Measurements from ENCODE around the gene PPP1R1A.

Gene PPP1R1A

GRCh38 chr12:54603173-54603814 lies 14.8 kb upstream of the PPP1R1A start:
- peak; percentile 58 to 85 for DNase-seq

DNA sequence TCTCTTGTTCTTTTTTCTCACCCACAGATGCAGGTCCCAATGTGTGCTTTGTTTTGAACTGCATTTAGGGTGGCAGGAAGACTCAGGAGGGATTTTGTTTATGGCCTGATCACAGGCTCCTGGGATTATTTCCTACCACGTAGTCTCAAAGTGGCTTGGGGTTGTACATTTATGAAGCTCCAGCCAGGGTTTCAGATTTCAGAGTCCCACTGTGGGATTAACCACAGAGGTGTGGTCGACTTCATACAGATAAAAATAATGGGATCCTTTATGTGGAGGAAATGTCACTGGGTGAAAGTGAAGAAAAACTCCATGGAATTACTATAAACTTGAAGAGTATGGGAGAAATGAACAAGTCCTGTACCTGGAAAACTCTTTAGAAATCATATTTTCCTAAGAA lies 14.2 kb upstream of the PPP1R1A start:
- no peak for DNase-seq

DNA sequence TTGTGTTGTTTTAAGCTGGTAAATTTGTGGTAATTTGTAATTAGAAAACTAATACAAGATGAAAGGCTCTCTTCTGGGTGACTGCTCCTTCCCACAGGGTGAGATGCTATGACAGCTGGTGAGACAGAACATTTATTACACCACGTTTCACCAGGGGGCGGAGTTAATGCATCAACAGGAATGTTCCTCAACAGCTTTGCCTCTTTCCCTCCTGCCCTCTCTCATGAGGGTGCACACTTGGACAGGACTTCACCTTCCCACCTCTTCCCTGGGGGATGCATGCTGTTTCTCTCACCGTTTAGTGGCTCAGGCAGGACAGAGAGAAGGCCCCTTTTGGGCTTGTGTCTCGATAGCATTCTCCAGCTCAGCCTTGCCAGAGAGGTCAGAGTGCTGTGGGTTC lies 13.4 kb upstream of the PPP1R1A start:
- DNase-seq: peak in 1 of 2 donors; percentile 44

DNA sequence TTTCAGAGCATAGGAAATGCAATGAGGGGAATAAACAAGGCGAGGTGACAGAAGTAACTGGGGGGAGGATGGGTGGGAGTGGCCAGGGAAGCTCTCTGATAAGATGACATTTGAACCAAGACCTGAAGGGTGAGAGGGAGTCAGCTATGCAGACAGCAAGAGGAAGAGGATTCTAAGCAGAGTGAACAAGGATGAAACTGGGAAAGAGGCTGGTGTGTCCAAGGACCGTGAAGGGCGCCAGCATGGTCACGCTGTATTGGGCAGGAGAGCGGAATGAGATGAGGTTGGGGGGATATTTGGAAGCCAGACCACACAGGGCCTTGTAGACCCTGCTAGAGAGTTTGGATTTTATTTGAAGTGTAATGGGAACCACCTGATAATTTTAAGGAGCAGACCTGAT lies 10.5 kb upstream of the PPP1R1A start:
- DNase-seq: no peak

- DNase-seq: peak; percentile 35 to 79
Measured at GRCh38 chr12:54596526-54596946, 8.1 kb upstream of the PPP1R1A start.

- no peak for DNase-seq
Measured at GRCh38 chr12:54595471-54595870, 7.0 kb upstream of the PPP1R1A start.

GRCh38 chr12:54593725-54594124 lies 5.3 kb upstream of the PPP1R1A start:
- peak in 1 of 2 donors; percentile 35 for DNase-seq

DNA sequence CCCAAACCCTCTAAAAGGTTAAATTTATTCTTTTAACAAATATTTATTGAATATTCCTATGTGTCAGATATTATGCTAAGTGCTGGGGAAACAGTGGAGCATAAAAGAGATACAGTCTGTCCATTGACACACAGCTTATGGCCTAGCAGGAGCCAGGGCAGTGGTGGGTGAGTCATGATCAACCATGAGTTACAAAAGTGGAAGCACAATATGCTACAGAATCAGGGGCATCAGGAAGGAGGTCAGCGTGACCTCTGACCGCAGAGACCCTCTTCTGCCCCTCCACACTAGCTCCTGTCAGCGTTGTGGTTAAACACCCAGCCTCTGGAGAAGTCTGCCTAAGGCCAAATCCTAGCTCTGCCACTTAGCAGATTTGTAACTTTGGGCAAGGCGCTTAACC lies 4.7 kb upstream of the PPP1R1A start:
- peak; percentile 56 to 74 for DNase-seq

- peak in 1 of 2 donors; percentile 29 for DNase-seq
Measured at GRCh38 chr12:54592316-54592715, 3.9 kb upstream of the PPP1R1A start.

DNA sequence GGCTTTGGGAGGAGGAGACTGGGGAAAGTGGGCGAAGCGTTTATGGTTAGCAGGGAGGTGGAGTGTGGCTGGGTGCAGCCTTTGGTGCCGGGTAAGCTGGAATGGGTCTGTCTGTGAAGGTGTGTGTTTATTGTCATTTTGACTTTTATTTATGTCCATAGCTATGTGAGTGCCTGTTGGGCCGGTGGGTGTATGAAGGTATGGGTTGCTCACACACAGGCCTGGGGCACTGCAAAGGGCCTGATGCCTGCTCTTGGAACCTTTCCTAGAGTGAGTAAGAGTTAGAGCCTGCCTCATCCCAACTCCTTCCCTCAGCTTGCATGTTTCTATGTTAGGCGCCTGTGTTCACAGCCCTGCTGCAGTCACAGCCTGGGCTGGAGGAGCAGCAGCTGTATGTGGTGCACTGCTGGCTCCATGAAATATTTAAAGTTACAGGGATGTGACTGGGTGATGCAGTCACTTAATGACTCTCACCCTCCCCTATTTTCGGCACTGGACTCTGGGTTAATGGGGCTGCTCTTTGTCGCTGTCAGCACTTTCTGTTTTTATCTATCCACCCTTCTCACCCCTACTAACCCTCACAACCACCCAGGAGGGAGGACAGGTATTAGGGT lies 2.6 kb upstream of the PPP1R1A start:
- DNase-seq: no peak

DNA sequence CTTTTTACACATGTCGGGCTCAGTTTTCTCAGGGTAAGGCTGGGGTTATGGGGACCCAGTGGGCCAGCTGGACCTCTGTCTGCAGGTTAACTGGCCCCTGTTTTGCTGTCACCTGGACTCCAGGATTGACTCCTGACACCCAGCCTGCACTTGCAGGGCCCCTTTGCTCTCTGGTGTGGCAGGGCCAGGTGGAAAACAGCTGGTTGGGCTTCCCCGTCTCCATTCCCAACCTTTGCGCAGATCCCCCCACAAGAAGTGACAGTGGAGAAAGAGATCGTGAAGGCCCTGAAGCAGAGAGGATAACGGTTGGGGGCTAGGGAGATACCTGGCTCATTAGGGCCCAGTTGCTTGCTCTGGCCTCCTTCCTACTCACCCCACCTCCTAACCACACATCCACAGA lies 1.5 kb upstream of the PPP1R1A start:
- no peak for DNase-seq

GRCh38 chr12:54588890-54589267 lies 420 bp upstream of the PPP1R1A start:
- no peak for DNase-seq

DNA sequence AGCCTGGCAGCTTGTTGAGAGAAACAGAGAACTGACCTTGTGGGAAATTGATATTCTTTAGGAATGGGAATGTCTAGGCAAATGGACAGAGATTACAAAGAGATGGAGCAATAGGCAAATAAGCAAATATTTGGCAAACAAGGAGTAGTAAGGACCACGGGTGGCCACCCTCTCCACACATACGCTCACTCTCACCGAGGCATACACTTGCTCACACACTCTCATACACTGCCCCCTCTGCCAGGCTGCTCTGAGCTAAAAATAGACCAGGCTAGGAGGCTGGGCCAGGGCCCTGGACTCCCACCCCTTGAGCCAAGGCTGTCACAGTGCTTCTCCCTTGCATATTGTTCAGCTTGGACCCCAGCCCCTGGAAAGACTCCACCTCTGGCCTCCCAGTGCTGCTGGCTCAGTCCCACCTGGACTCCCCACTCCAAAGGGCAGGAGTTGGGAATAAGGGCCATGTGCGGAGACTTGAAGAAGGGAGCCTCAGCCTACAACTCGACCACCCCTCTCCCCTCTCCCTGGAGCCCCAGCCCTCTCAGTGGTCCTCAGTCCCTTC lies 1.1 kb downstream of the PPP1R1A start:
- DNase-seq: no peak

- DNase-seq: no peak
Measured at GRCh38 chr12:54586620-54587019, 1.8 kb downstream of the PPP1R1A start.

GRCh38 chr12:54585243-54585642 lies 3.2 kb downstream of the PPP1R1A start:
- no peak for DNase-seq

GRCh38 chr12:54584128-54584527 lies 4.3 kb downstream of the PPP1R1A start:
- no peak for DNase-seq

GRCh38 chr12:54583726-54584125 lies 4.7 kb downstream of the PPP1R1A start:
- DNase-seq: no peak

DNA sequence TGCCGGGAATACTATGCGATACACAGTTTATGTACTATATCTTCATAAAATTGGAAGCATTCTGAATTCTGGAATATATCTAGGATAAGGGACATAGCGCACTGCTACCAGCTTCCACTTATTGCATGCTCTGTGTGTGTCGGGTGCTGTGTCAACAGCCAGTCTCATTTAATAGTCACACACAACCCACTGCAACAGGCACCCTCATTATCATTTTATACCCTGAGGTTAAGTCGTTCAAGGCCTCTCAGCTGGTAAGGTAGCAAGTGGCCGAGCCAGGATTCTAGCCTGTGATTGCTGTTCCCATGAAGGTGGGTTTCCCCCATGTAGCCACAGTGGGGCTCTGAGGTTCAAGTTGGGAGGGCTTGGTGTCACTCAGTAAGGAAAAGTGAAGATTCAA lies 7.0 kb downstream of the PPP1R1A start:
- DNase-seq: no peak

GRCh38 chr12:54579696-54580333 lies 8.6 kb downstream of the PPP1R1A start:
- peak; percentile 52 to 97 for DNase-seq

DNA sequence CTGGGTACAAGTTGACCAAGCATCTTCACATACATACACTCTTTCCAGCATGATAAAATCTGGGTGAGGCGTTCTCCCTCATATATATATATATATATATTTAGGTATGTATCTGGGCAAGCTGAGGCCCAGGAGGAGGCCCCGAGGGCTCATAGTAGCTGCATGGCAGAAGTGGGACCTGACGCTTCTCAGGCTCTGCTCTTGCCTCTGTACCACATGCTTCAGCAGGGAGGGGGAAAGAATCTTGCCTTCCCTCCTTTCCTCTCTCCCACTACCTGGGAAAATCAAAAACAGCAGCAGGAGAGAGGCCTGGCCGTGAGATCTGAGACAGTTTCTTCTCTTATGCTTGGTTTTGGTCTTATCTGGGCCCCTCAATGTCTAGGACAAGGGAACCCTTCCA lies 9.2 kb downstream of the PPP1R1A start:
- DNase-seq: no peak

DNA sequence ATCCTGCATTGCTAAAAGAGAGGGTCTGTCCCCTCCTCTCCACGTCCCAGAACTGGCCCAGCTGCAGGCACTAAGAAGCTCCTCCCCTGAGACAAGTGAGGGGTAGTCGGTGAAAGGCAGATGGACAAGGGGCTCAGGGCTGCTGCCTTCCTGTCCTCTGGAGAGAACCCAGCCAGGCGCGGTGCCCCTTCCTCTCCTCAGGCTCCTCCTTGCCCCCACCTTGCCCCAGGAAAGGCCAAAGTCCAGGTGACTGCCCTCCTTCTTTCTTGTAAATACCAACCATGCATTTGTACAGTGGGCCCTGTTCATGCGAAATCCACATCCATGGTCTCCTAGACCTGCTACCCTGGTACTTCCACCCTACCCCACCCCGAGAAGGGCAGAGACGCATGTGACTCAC lies 9.7 kb downstream of the PPP1R1A start:
- DNase-seq: no peak

DNA sequence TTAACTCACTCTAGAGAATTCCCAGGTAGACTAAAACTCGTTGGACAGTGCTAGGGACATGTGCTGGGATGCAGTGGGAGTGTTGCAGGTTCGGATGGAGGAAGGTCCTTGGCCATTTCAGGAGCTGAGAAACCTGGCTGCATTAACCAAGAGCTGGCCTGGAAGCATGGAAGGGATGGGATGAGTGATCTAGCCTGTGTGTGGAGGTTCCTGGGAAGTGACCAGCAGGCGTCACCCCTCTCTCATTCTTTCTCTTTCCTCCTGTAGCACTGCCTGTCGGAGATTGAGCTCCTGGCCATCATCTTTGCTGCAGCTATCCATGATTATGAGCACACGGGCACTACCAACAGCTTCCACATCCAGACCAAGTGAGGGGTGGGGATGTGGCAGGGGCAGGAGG lies 15.6 kb downstream of the PPP1R1A start:
- DNase-seq: no peak

DNA sequence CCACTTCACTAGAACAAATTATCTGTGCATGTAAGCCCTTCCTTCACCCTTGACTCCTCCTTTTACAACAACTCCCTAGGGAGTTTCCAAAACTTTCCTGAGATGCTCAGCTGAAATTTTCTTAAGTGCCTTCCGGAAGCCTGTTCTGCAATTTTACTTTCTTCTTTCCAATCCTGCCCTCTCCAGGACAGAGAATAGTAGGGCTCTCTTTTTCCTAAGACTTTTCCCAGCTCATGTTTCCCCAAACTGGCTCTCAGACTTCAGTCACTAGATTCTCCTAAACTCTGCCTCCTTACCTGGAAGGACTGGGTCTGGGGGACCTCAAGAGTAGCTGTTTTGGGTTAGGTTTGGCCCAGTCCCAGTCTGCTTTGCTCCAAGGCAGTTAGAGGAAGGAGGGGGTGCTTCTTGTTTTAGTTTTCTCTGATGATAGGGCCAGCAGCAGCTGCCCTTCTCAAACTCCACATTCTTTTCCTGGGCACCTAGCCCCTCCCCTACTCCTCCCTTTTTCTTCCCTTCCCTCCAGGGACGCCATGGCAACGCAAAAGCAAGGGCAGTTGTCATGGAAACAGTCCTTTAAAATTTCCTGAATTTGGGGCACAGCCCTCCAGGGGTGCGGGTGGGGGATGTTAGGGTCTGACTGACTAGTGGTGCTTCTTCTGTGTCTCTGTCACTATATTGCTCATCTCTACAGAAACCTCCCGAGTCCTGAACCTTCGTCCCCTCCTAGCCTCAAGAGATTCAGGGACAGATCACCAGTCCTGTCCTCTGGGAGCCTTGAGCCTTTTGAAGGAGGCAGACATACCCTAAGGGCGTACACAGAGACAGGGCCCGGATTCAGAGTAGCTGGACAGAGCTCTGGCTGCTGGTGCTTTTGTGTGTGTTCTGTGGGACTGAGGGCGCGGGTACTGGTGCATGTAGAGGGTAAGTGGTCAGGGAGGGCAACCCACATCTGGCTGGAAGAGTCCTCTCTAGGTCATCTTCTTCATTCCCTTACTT lies 17.0 kb downstream of the PPP1R1A start:
- DNase-seq: no peak

All from inflammatory macrophage treated with lipopolysaccharide for 1 hour (primary cell).